ENCODE data around the gene PRRG1.
"Not testable (repeated sequence)": the region's sequence is repeated elsewhere in the genome, so short reads cannot be mapped to it uniquely, and the experiment has no call there.

Gene PRRG1

DNA sequence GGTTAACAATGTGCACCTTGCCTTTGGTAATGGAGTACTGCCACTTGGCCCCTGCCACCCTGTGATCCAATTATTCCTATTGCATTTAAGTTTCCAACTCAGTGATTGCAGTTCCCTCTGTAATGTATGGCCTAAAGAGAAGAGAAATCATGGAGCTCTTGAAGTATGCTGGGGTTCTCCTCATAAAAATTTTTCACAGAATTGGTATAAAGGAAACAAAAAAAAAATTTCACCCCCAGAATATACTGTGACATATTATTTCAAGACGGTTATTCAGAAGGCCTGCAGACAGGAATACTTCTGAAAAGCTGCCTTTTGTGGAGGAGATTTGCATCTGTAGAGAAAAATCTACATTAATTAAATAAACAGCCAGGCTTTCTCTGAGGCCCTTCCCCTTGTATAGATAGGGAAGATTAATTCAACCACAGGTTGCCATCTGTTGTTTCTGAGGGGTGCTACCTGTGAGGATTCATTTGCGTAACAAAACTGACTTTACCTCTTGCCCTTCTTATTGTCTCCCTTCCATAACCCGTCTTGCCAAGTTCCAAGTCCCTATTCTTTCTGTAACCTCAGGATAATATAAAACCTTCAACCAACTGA lies 127.5 kb downstream of the PRRG1 start:
- TF ChIP-seq POLR2A (IDR thresholded peaks at IDR 0.05; ENCODE audit: low read depth, low read length) = no peak
- TF ChIP-seq TAF1 (IDR thresholded peaks at IDR 0.05; ENCODE audit: borderline replicate concordance, low read depth, low read length) = no peak
- TF ChIP-seq POLR2AphosphoS5 (IDR thresholded peaks at IDR 0.05; ENCODE audit: low read depth, low read length) = no peak
- DNase-seq (ENCODE audit: insufficient read length) = no peak
- FAIRE-seq = no peak

DNA sequence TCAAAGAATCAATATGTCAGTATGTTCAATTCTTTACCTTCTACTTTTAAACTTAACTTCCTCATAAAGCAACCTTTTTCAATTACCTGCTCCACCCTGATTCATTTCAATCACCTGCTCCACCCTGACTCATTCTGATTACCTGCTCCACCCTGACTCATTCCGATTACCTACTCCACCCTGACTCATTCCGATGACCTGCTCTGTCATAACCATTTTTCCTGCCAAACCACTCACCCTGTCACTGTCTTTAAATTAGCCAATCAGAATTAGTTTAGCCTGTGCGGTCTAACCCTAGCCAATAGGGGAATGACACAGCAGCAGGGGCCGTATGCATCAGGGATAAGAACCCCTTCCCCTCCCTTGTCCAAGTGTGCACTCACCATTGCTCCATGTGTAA lies 135.2 kb downstream of the PRRG1 start:
- not testable (repeated sequence) for FAIRE-seq; DNase-seq (ENCODE audit: insufficient read length)

- TF ChIP-seq POLR2A (IDR thresholded peaks at IDR 0.05; ENCODE audit: low read depth, low read length) (no peak), TAF1 (IDR thresholded peaks at IDR 0.05; ENCODE audit: borderline replicate concordance, low read depth, low read length) (no peak), POLR2AphosphoS5 (IDR thresholded peaks at IDR 0.05; ENCODE audit: low read depth, low read length) (no peak)
- FAIRE-seq = no peak
Observed at GRCh38 chrX:37485429-37485828, 136.3 kb downstream of the PRRG1 start.

GRCh38 chrX:37487271-37487670 lies 138.1 kb downstream of the PRRG1 start:
- FAIRE-seq (no peak), DNase-seq (ENCODE audit: insufficient read length) (no peak)
- TF ChIP-seq POLR2A (IDR thresholded peaks at IDR 0.05; ENCODE audit: low read depth, low read length) (no peak), TAF1 (IDR thresholded peaks at IDR 0.05; ENCODE audit: borderline replicate concordance, low read depth, low read length) (no peak), POLR2AphosphoS5 (IDR thresholded peaks at IDR 0.05; ENCODE audit: low read depth, low read length) (no peak)

More at GRCh38 chrX:37485429-37485828, 136.3 kb downstream of the PRRG1 start:
- no peak for DNase-seq (ENCODE audit: insufficient read length)

DNA sequence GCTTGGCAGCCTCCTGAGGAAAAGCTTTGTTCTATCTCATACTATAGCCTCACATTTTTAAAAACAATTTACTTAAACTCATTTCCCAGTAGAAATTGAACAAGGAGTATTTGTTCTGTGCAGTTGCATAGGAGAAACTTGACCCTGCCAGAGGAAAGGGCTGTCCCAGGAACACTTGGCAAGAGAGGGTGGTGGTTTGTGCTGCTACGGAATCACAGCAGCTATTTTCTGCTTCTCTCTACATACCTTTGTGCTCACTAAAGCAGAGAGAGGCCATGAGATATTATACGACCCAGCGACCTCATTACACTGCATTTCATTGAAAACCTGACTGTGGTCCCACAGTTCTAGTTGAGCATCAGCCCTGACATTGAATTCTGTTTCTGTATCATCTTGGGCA lies 139.2 kb downstream of the PRRG1 start:
- DNase-seq (ENCODE audit: insufficient read length) (no peak), FAIRE-seq (no peak)
- TF ChIP-seq POLR2AphosphoS5 (IDR thresholded peaks at IDR 0.05; ENCODE audit: low read depth, low read length) (no peak), TAF1 (IDR thresholded peaks at IDR 0.05; ENCODE audit: borderline replicate concordance, low read depth, low read length) (no peak), POLR2A (IDR thresholded peaks at IDR 0.05; ENCODE audit: low read depth, low read length) (no peak)

DNA sequence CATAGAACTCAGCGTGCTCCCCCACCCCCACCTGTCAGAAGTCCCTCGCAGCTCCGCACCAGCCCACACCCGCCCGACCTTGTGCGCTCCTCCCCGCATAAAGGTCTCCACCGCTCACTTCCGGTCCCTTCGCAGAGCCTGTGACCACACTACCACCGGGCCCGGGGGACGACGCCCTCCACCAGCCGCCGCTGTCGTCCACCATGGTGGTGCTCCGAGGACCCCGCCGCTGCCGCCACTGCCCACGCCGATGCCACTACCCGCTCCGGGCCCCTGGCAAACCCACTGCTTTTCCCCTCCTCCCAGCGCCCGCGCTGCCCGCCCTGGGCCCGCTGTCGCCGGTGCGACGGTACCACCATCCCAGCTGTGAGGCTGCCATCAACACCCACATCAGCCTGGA lies 142.5 kb downstream of the PRRG1 start:
- FAIRE-seq (no peak), DNase-seq (ENCODE audit: insufficient read length) (no peak)
- no peak for TF ChIP-seq TAF1 (IDR thresholded peaks at IDR 0.05; ENCODE audit: borderline replicate concordance, low read depth, low read length)
- no peak for TF ChIP-seq POLR2AphosphoS5 (IDR thresholded peaks at IDR 0.05; ENCODE audit: low read depth, low read length)
- no peak for TF ChIP-seq POLR2A (IDR thresholded peaks at IDR 0.05; ENCODE audit: low read depth, low read length)

- not testable (repeated sequence) for DNase-seq (ENCODE audit: insufficient read length)
- peak; percentile 95 for FAIRE-seq
Observed at GRCh38 chrX:37495760-37496159, 146.6 kb downstream of the PRRG1 start.

DNA sequence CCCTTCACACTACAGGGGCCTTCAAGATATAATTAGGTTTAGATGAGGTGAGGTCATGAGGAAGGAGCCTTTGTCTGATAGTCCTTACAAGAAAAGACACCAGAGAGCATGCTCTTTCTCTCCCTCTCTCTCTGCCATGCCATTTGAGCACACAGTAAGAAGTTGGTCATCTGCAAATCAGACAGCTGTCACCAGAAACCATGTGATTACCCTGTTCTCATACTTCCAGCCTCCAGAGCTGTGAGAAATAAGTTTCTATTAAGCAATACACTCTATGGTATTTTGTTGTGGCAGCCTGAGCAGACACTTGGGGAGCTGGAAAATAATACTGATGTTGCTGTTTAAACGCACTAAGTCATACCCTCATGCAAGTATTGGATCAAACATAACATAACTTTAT lies 148.0 kb downstream of the PRRG1 start:
- DNase-seq (ENCODE audit: insufficient read length); FAIRE-seq: not testable (repeated sequence)

DNA sequence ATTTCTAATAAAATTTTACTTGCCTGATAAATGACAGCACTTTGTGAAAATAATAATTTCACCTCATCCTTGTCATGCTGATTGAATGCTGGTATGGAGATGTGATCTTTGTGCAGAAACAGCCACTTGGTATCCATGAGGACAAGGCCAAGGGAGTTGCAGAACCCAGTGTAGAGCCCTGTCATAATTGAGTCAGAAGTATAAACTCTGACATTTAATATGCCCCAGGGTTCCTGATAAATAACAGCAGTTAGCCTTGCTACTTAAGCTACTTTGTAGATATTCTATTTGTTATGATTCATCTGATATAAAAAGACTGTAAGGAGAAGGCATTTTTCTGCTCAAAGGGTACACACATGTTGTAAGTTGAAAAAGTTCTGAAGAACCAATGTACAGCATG lies 149.2 kb downstream of the PRRG1 start:
- peak; percentile 40 for FAIRE-seq
- DNase-seq (ENCODE audit: insufficient read length) = not testable (repeated sequence)

GRCh38 chrX:37499649-37500048 lies 150.5 kb downstream of the PRRG1 start:
- not testable (repeated sequence) for DNase-seq (ENCODE audit: insufficient read length)
- peak; percentile 42 for FAIRE-seq

GRCh38 chrX:37504991-37505390 lies 155.8 kb downstream of the PRRG1 start:
- FAIRE-seq (no peak), DNase-seq (ENCODE audit: insufficient read length) (no peak)
- no peak for TF ChIP-seq TAF1 (IDR thresholded peaks at IDR 0.05; ENCODE audit: borderline replicate concordance, low read depth, low read length)
- no peak for TF ChIP-seq POLR2A (IDR thresholded peaks at IDR 0.05; ENCODE audit: low read depth, low read length)
- no peak for TF ChIP-seq POLR2AphosphoS5 (IDR thresholded peaks at IDR 0.05; ENCODE audit: low read depth, low read length)

Measured in GM12892 (cell line).